GM12892 (cell line): Measurements from ENCODE around the gene ATXN7.

Experiments
- POLR2A ChIP-seq: IDR thresholded peaks from 2 replicates; pipeline ENCODE4 v1.6.1; 2011; ENCODE audit warnings: low read depth, low read length, control low read depth
- POLR2AphosphoS5 ChIP-seq: IDR thresholded peaks from 2 replicates; pipeline ENCODE4 v1.6.1; 2011; ENCODE audit warnings: low read depth, low read length, control low read depth

- TF ChIP-seq POLR2A (no peak), POLR2AphosphoS5 (no peak)
Measured at GRCh38 chr3:63959146-63959545, 95.5 kb downstream of the ATXN7 start.
